DOHH2 (cell line): ENCODE results near the gene ATG2B.

Experiments used
- H3F3A ChIP-seq: fragments of 200-600 bp; sonication (generic), shearing (Covaris generic); 2 replicates; pipeline ENCODE4 v1.6.0; 2016; ENCODE audit warnings: antibody characterized with exemption, mild to moderate bottlenecking; ENCODE audit not compliant: control insufficient read depth, insufficient read depth
- H3K27ac ChIP-seq: fragments of 200-600 bp; sonication (generic); 2 replicates; pipeline ENCODE4 v1.5.1; 2014; ENCODE audit warnings: low read depth, mild to moderate bottlenecking, low read length, moderate library complexity
- H3K27me3 ChIP-seq: fragments of 200-600 bp; sonication (generic); 2 replicates; pipeline ENCODE4 v1.6.1; 2014; ENCODE audit warnings: mild to moderate bottlenecking, low read length, mixed read lengths; ENCODE audit not compliant: control insufficient read depth
- H3K36me3 ChIP-seq: fragments of 200-600 bp; sonication (generic); 2 replicates; pipeline ENCODE4 v1.6.1; 2014; ENCODE audit warnings: mild to moderate bottlenecking, low read length, moderate library complexity, mixed read lengths; ENCODE audit not compliant: control insufficient read depth
- H3K4me1 ChIP-seq: fragments of 200-600 bp; sonication (generic); 2 replicates; pipeline ENCODE4 v1.6.1; 2014; ENCODE audit warnings: mild to moderate bottlenecking, low read length, mixed read lengths; ENCODE audit not compliant: control insufficient read depth
- H3K4me2 ChIP-seq: fragments of 200-600 bp; sonication (generic); 2 replicates; pipeline ENCODE4 v1.6.0; 2014; ENCODE audit warnings: mild to moderate bottlenecking, low read length, moderate library complexity
- H3K4me3 ChIP-seq: fragments of 200-600 bp; sonication (generic); 2 replicates; pipeline ENCODE4 v1.5.1; 2014; ENCODE audit warnings: mild to moderate bottlenecking, low read length, mixed read lengths
- H3K79me2 ChIP-seq: fragments of 200-600 bp; sonication (generic); 2 replicates; pipeline ENCODE4 v1.6.1; 2014; ENCODE audit warnings: mild to moderate bottlenecking, low read length, mixed read lengths; ENCODE audit not compliant: control insufficient read depth
- H3K9me2 ChIP-seq: fragments of 200-600 bp; sonication (generic); replicated peaks from 2 replicates; pipeline ENCODE4 v1.6.1; 2014; ENCODE audit warnings: mild to moderate bottlenecking, low read length, mixed read lengths; ENCODE audit not compliant: control insufficient read depth
- H3K9me3 ChIP-seq: fragments of 200-600 bp; sonication (generic); 2 replicates; pipeline ENCODE4 v1.6.1; 2014; ENCODE audit warnings: antibody characterized with exemption, low read length, mixed read lengths; ENCODE audit not compliant: control insufficient read depth, insufficient read depth
- H4K20me1 ChIP-seq: fragments of 200-600 bp; sonication (generic); 2 replicates; pipeline ENCODE4 v1.6.0; 2014; ENCODE audit warnings: low read depth, mild to moderate bottlenecking, antibody characterized with exemption, low read length, moderate library complexity; ENCODE audit not compliant: control insufficient read depth, insufficient read depth
- EZH2phosphoT487 ChIP-seq: fragments of 200-600 bp; sonication (generic); IDR thresholded peaks from 2 replicates; pipeline ENCODE4 v1.6.1; 2017; ENCODE audit warnings: borderline replicate concordance, mild to moderate bottlenecking, antibody characterized with exemption, low read length, moderate library complexity, mixed read lengths
- TF ChIP-seq, protein P1 (sequence below): fragments of 200-600 bp; sonication (generic); IDR thresholded peaks from one replicate; pipeline ENCODE4 v1.5.1; 2014; ENCODE audit warnings: antibody characterized with exemption, mild to moderate bottlenecking, low read depth, low read length; ENCODE audit not compliant: poor library complexity, severe bottlenecking

The ATG2B gene

GRCh38 chr14:96270565-96271420 is 92.3 kb downstream of the ATG2B start:
- Histone ChIP-seq H3K4me3 (no peak overlapping the region), H3K4me1 (no peaks in the 10 kb centered on the region), H3K27ac (no peak overlapping the region)

DNA sequence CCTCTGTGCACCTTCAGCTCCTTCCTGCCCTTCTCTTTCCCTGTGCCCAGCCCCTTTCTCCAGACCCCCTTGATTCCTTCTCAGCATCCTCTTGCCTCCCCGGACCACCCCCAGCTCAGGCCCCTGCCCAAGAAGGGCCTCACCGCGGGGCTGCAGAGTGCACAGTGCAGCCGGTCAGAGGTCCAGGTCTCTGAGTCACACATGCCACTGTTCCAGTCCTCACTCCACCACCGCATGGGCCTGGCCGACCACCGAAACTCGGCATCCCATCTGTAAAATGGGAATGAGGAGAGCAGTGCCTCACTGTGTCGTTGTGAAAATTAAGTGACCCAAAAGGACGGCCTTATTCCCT is 93.8 kb downstream of the ATG2B start:
- Histone ChIP-seq H3K36me3 (no peaks in the 10 kb centered on the region), H3K27me3 (no peaks in the 10 kb centered on the region), H3K4me2 (no peak overlapping the region), H3K4me1 (no peaks in the 10 kb centered on the region), H3F3A (no peaks in the 10 kb centered on the region), H4K20me1 (no peaks in the 10 kb centered on the region), H3K4me3 (no peak overlapping the region), H3K79me2 (no peaks in the 10 kb centered on the region), H3K9me2 (no peaks in the 10 kb centered on the region), H3K27ac (no peak overlapping the region), H3K9me3 (no peaks in the 10 kb centered on the region)
- TF ChIP-seq, protein P1, sequence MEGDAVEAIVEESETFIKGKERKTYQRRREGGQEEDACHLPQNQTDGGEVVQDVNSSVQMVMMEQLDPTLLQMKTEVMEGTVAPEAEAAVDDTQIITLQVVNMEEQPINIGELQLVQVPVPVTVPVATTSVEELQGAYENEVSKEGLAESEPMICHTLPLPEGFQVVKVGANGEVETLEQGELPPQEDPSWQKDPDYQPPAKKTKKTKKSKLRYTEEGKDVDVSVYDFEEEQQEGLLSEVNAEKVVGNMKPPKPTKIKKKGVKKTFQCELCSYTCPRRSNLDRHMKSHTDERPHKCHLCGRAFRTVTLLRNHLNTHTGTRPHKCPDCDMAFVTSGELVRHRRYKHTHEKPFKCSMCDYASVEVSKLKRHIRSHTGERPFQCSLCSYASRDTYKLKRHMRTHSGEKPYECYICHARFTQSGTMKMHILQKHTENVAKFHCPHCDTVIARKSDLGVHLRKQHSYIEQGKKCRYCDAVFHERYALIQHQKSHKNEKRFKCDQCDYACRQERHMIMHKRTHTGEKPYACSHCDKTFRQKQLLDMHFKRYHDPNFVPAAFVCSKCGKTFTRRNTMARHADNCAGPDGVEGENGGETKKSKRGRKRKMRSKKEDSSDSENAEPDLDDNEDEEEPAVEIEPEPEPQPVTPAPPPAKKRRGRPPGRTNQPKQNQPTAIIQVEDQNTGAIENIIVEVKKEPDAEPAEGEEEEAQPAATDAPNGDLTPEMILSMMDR = no peak
- TF ChIP-seq EZH2phosphoT487 = no peak

More at GRCh38 chr14:96270565-96271420, 92.3 kb downstream of the ATG2B start:
- Histone ChIP-seq H3F3A (no peaks in the 10 kb centered on the region), H3K79me2 (no peaks in the 10 kb centered on the region), H3K9me3 (no peaks in the 10 kb centered on the region), H3K9me2 (no peaks in the 10 kb centered on the region), H4K20me1 (no peaks in the 10 kb centered on the region), H3K4me2 (no peak overlapping the region), H3K36me3 (no peaks in the 10 kb centered on the region), H3K27me3 (peaks cover 5% of the 10 kb centered on the region; the same call in 1 of the 2 replicates)
- TF ChIP-seq, protein P1 = no peak
- TF ChIP-seq EZH2phosphoT487 = no peak

- no peaks in the 10 kb centered on the region for H3K4me1 ChIP-seq
- no peaks in the 10 kb centered on the region for H3K27me3 ChIP-seq
- no peak overlapping the region for H3K4me3 ChIP-seq
- H3K36me3 ChIP-seq = no peaks in the 10 kb centered on the region
- no peaks in the 10 kb centered on the region for H4K20me1 ChIP-seq
- no peak overlapping the region for H3K27ac ChIP-seq
- H3F3A ChIP-seq = no peaks in the 10 kb centered on the region
- no peaks in the 10 kb centered on the region for H3K9me2 ChIP-seq
- H3K79me2 ChIP-seq = no peaks in the 10 kb centered on the region
- no peak for TF ChIP-seq EZH2phosphoT487
- TF ChIP-seq, protein P1 = no peak
- no peak overlapping the region for H3K4me2 ChIP-seq
- no peaks in the 10 kb centered on the region for H3K9me3 ChIP-seq
These were observed 94.4 kb downstream of the ATG2B start for GRCh38 chr14:96268431-96269358.
